PC-9 (cell line): Measurements from ENCODE around the gene KCTD14.

Experiments used
- CTCF ChIP-seq: fragments of 200-600 bp; sonication (generic); conservative IDR thresholded peaks from 2 replicates; pipeline ENCODE4 v1.6.1; 2017; ENCODE audit warnings: mixed run types, antibody characterized with exemption, mild to moderate bottlenecking, moderate library complexity
- EZH2 ChIP-seq: fragments of 200-600 bp; sonication (generic); IDR thresholded peaks from 2 replicates; pipeline ENCODE4 v1.8.0; 2017; ENCODE audit warnings: antibody characterized with exemption, low read depth

DNA sequence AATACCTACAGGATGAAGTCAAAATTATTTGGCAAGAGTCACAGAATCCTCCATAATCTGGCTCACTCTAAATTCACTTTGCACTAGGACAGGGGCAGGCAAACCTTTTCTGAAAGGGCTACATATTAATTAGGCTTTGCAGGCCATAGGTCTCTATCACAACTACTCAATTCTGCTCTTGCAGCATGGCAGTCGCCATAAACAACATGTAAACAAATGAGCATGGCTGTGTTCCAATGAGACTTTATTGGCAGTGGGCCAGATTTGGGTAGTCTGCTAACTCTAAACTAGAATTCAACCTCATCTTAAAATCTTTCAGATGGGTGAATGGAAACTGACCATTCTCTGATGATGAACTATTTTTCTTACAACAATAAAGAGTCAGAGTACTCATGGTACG is 46.4 kb upstream of the KCTD14 start:
- TF ChIP-seq CTCF (no peak), EZH2 (no peak)
